SK-N-MC (cell line): ENCODE measurements around the gene MINDY4.

Experiments used
- DNase-seq: peaks from one replicate; pipeline ENCODE4 v3.0.0-alpha.2; 2011; ENCODE audit warnings: low read depth, low spot score
- H3K27ac ChIP-seq: fragments of 200-600 bp; sonication (generic); 2 replicates; pipeline ENCODE4 v1.5.1; 2016; ENCODE audit warnings: mixed run types
- H3K36me3 ChIP-seq: fragments of 200-600 bp; sonication (generic); 2 replicates; pipeline ENCODE4 v1.6.1; 2017; ENCODE audit warnings: antibody characterized with exemption, low read length, mixed read lengths; ENCODE audit not compliant: insufficient read depth
- H3K4me3 ChIP-seq: fragments of 200-600 bp; sonication (generic); 2 replicates; pipeline ENCODE4 v1.5.1; 2016
- H3K9ac ChIP-seq: fragments of 200-600 bp; sonication (generic); 2 replicates; pipeline ENCODE4 v1.8.0; 2017; ENCODE audit warnings: mixed run types, mixed read lengths; ENCODE audit not compliant: insufficient read length
- H3K9me3 ChIP-seq: fragments of 200-600 bp; sonication (generic); 2 replicates; pipeline ENCODE4 v1.6.1; 2017; ENCODE audit warnings: low read depth, mild to moderate bottlenecking, antibody characterized with exemption, low read length, moderate library complexity, mixed read lengths
- EZH2 ChIP-seq: fragments of 200-600 bp; sonication (generic); IDR thresholded peaks from one replicate; pipeline ENCODE4 v1.6.1; 2017; ENCODE audit warnings: antibody characterized with exemption
- FOXP2 ChIP-seq: optimal IDR thresholded peaks from 2 replicates; pipeline ENCODE3; 2011; ENCODE audit warnings: mild to moderate bottlenecking, moderate library complexity; ENCODE audit not compliant: insufficient read depth; ENCODE audit errors: extremely low read length, control extremely low read depth
- POLR2AphosphoS5 ChIP-seq: IDR thresholded peaks from 2 replicates; pipeline ENCODE4 v1.6.1; 2012; ENCODE audit warnings: mild to moderate bottlenecking, low read depth, low read length, borderline replicate concordance

The MINDY4 gene

GRCh38 chr7:30853576-30853975, 82.4 kb downstream of the MINDY4 start:
- TF ChIP-seq POLR2AphosphoS5 (no peak), FOXP2 (no peak), EZH2 (no peak)
- H3K9ac ChIP-seq, result no peak overlapping the region
- no peak for DNase-seq
- no peaks in the 10 kb centered on the region for H3K36me3 ChIP-seq
- no peak overlapping the region for H3K27ac ChIP-seq
- no peak overlapping the region for H3K4me3 ChIP-seq
- H3K9me3 ChIP-seq, result no peaks in the 10 kb centered on the region

GRCh38 chr7:30855936-30856335, 84.7 kb downstream of the MINDY4 start:
- no peaks in the 10 kb centered on the region for H3K9me3 ChIP-seq
- no peak for DNase-seq
- no peak for TF ChIP-seq EZH2
- no peaks in the 10 kb centered on the region for H3K36me3 ChIP-seq
- no peak overlapping the region for H3K9ac ChIP-seq
- no peak overlapping the region for H3K27ac ChIP-seq
- no peak overlapping the region for H3K4me3 ChIP-seq

GRCh38 chr7:30858576-30858975, 87.4 kb downstream of the MINDY4 start:
- H3K9ac ChIP-seq, result no peak overlapping the region
- H3K27ac ChIP-seq, result no peak overlapping the region
- H3K36me3 ChIP-seq, result no peaks in the 10 kb centered on the region
- H3K4me3 ChIP-seq, result no peak overlapping the region
- no peak for DNase-seq
- no peaks in the 10 kb centered on the region for H3K9me3 ChIP-seq
- TF ChIP-seq FOXP2, result no peak
- TF ChIP-seq POLR2AphosphoS5, result no peak
- no peak for TF ChIP-seq EZH2

GRCh38 chr7:30859202-30859939, 88.2 kb downstream of the MINDY4 start:
- Histone ChIP-seq H3K4me3 (no peak overlapping the region), H3K27ac (no peak overlapping the region), H3K9me3 (no peaks in the 10 kb centered on the region), H3K9ac (no peak overlapping the region), H3K36me3 (no peaks in the 10 kb centered on the region)
- DNase-seq, result no peak
- no peak for TF ChIP-seq POLR2AphosphoS5
- TF ChIP-seq FOXP2, result no peak
- TF ChIP-seq EZH2, result no peak

DNA sequence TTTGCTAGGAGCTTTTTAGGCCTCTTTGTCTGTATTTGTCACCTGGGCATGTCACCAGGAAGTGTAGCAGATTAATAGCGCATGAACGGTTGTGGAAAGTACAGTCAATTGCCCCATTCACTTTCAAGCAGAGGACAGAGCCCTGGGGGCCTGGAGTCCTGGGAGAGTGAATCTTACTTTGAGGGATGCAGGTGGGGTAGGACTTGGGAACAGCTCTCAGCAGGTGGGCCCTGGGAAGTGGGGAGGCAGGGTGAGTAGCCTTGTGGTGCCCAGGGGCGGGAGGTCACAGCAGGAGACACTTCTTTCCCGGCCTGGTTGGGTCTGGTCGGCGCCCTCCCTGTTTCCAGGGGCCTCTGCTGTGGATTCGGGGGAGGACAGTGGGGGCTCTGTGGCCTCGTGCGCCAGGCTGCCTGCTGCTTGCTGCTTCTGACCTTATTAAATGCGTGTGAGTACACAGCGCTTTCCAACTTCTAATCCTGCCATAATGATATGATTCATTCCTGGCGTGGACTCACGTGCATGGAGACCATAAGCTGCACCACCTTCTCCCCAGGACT, 88.8 kb downstream of the MINDY4 start:
- no peak for DNase-seq
- H3K27ac ChIP-seq, result no peak overlapping the region
- no peaks in the 10 kb centered on the region for H3K9me3 ChIP-seq
- H3K9ac ChIP-seq, result no peak overlapping the region
- H3K4me3 ChIP-seq, result no peak overlapping the region
- TF ChIP-seq EZH2 (no peak), POLR2AphosphoS5 (no peak), FOXP2 (no peak)
- H3K36me3 ChIP-seq, result no peaks in the 10 kb centered on the region

DNA sequence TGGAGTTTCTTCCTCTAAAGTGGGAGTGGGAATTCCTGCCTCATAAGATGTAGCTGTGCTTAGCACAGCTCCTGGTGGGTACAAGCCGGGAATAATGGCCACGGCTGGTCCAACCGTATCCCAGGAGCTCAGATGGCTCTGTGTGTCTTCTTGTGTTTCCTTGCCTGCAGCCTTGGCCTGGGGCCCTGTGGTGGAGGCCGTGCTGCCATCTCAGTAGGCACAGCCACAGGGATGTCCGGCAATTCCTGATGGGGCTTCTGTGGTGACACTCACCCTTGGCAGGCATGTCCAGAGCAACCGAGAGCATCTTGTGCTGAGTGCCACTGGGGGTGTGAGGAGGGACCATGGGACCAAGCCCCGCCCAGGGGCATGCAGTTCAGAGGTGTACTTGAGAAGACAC, 90.4 kb downstream of the MINDY4 start:
- Histone ChIP-seq H3K9me3 (no peaks in the 10 kb centered on the region), H3K36me3 (no peaks in the 10 kb centered on the region), H3K4me3 (no peak overlapping the region), H3K27ac (no peak overlapping the region), H3K9ac (no peak overlapping the region)
- DNase-seq, result no peak
- TF ChIP-seq EZH2, result no peak
- no peak for TF ChIP-seq FOXP2
- TF ChIP-seq POLR2AphosphoS5, result no peak

- no peak for DNase-seq
- Histone ChIP-seq H3K4me3 (no peak overlapping the region), H3K27ac (no peak overlapping the region), H3K9ac (no peak overlapping the region), H3K36me3 (no peaks in the 10 kb centered on the region), H3K9me3 (no peaks in the 10 kb centered on the region)
- TF ChIP-seq POLR2AphosphoS5 (no peak), EZH2 (no peak), FOXP2 (no peak)
Measured at GRCh38 chr7:30862995-30863705, 91.9 kb downstream of the MINDY4 start.

DNA sequence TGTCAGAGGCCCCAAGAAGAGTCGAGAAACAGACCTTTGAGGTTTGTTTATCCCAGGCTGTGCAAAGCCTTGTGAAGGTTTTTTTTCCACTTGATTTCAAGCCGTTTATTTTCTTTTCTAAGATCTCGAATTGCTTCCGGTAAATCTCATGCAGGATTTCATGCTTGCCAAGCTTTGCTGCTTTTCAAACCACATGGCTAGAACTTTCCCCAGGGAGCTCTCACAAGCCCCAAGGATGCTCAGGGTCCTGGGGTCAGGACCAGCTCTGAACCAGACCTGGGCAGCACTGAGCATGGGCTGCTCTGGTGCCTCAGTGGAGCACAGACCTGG, 92.5 kb downstream of the MINDY4 start:
- H3K4me3 ChIP-seq, result no peak overlapping the region
- no peak for TF ChIP-seq FOXP2
- TF ChIP-seq POLR2AphosphoS5, result no peak
- no peak for TF ChIP-seq EZH2
- H3K36me3 ChIP-seq, result no peaks in the 10 kb centered on the region
- no peak overlapping the region for H3K9ac ChIP-seq
- H3K9me3 ChIP-seq, result no peaks in the 10 kb centered on the region
- no peak overlapping the region for H3K27ac ChIP-seq
- DNase-seq, result no peak

DNA sequence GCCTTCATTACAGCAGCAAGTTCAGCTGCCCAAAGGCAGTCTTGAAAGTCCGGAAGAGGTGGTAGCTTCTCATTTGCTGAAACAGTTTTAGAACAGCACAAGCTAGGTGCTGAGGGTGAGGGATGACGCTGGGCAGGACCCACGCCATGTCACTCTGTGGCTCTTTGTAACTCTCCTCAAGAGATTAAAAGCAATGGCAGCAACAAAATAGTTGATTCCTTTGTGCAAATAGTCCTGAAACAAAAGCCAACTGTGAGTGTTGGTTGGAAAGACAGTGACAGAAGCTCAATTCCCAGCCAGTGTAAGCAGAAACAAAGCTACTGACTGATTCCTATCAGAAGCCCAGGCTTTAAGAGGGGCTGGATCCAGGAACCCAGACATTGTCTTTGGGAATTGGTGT, 92.9 kb downstream of the MINDY4 start:
- H3K4me3 ChIP-seq, result no peak overlapping the region
- no peak for DNase-seq
- no peaks in the 10 kb centered on the region for H3K36me3 ChIP-seq
- H3K27ac ChIP-seq, result no peak overlapping the region
- no peak for TF ChIP-seq POLR2AphosphoS5
- TF ChIP-seq EZH2, result no peak
- TF ChIP-seq FOXP2, result no peak
- no peak overlapping the region for H3K9ac ChIP-seq
- no peaks in the 10 kb centered on the region for H3K9me3 ChIP-seq
